Hematopoietic multipotent progenitor cell treated with erythropoietin and hydrocortisone succinate and interleukin-3 and kit ligand, for 17 days (in vitro differentiated cells): Measurements from ENCODE around the gene NAP1L4.
"Not testable (repeated sequence)": the region's sequence is repeated elsewhere in the genome, so short reads cannot be mapped to it uniquely, and the experiment has no call there.

Experiments
- DNase-seq: peaks from one replicate; pipeline ENCODE4 v3.0.0-alpha.2; 2015; ENCODE audit warnings: low spot score

Gene NAP1L4

GRCh38 chr11:2921742-2922493, 70.2 kb downstream of the NAP1L4 start:
- DNase-seq = no peak

GRCh38 chr11:2921261-2921660, 70.9 kb downstream of the NAP1L4 start:
- no peak for DNase-seq

- no peak for DNase-seq
Measured at GRCh38 chr11:2920343-2920742, 71.8 kb downstream of the NAP1L4 start.

GRCh38 chr11:2919837-2920236, 72.3 kb downstream of the NAP1L4 start:
- no peak for DNase-seq

- DNase-seq = no peak
Measured at GRCh38 chr11:2919188-2919587, 72.9 kb downstream of the NAP1L4 start.

- DNase-seq = no peak
Measured at GRCh38 chr11:2917842-2918490, 74.2 kb downstream of the NAP1L4 start.

- DNase-seq = no peak
Measured at GRCh38 chr11:2916892-2917645, 75.1 kb downstream of the NAP1L4 start.

GRCh38 chr11:2916114-2916891, 75.8 kb downstream of the NAP1L4 start:
- DNase-seq = no peak

GRCh38 chr11:2915473-2915872, 76.7 kb downstream of the NAP1L4 start:
- no peak for DNase-seq

- DNase-seq = no peak
Measured at GRCh38 chr11:2914455-2915195, 77.5 kb downstream of the NAP1L4 start.

- DNase-seq = no peak
Measured at GRCh38 chr11:2913776-2914175, 78.4 kb downstream of the NAP1L4 start.

- no peak for DNase-seq
Measured at GRCh38 chr11:2913019-2913431, 79.1 kb downstream of the NAP1L4 start.

GRCh38 chr11:2912498-2912897, 79.6 kb downstream of the NAP1L4 start:
- DNase-seq = no peak

- DNase-seq = no peak
Measured at GRCh38 chr11:2911785-2912391, 80.2 kb downstream of the NAP1L4 start.

- DNase-seq = no peak
Measured at GRCh38 chr11:2911088-2911784, 80.9 kb downstream of the NAP1L4 start.

- DNase-seq = no peak
Measured at GRCh38 chr11:2910401-2910955, 81.7 kb downstream of the NAP1L4 start.

- no peak for DNase-seq
Measured at GRCh38 chr11:2909133-2909902, 82.8 kb downstream of the NAP1L4 start.

GRCh38 chr11:2908130-2908529, 84.0 kb downstream of the NAP1L4 start:
- DNase-seq = no peak

GRCh38 chr11:2905299-2905698, 86.8 kb downstream of the NAP1L4 start:
- not testable (repeated sequence) for DNase-seq
